Heart left ventricle (tissue), 13 donors: ENCODE data around the gene OMD.

Experiments used
- POLR2A ChIP-seq, 2 donors: fragments of 450-650 bp; IDR thresholded peaks; one replicate each; pipeline ENCODE4 v1.6.1; 2017; ENCODE audit warnings: antibody characterized with exemption in 2 of 2, mild to moderate bottlenecking in 2 of 2, moderate library complexity in 2 of 2
- TF ChIP-seq, protein P1 (sequence below), 12 donors: fragments of 200-600 bp; sonication (generic) in 4 of 12; IDR thresholded peaks; one replicate each; pipeline versions ENCODE4 v1.5.0 to v1.8.0; 2018 to 2022; ENCODE audit warnings: antibody characterized with exemption in 12 of 12, mild to moderate bottlenecking in 5 of 12
- donor health status: ischemic (EF 13 %, LVEDD 7.1; RV severe dilation, severe dysfunction).
- donor health status: DM: no; HTN: yes; CAD: no.
- donor health status: DM: no; HTN: no; CAD: no.
- donor health status: ischemic (EF 25% LVEDD 6.9; RV normal size, moderate dysfunction).
- donor health status: ischemic (EF 25% LVEDD 5.7; RV mildly dilated, moderate dysfunction).
- donor health status: ischemic (EF 35%, LVEDD 5.7; RV mildly dilated, moderate dysfunction).
- donor health status: nonischemic (EF 11% LVEDD 7.7; RV severe dilation, severe dysfunction).
- donor health status: DM: yes; HTN: yes; CAD: no.
- donor health status: PGD.
- donor health status: ischemic (EF 29% LVEDD 5.4; RV normal size, mild dysfunction).
- donor health status: nonischemic (EF 23%, LVEDD 6.1; RV moderate dilation, normal function).

DNA sequence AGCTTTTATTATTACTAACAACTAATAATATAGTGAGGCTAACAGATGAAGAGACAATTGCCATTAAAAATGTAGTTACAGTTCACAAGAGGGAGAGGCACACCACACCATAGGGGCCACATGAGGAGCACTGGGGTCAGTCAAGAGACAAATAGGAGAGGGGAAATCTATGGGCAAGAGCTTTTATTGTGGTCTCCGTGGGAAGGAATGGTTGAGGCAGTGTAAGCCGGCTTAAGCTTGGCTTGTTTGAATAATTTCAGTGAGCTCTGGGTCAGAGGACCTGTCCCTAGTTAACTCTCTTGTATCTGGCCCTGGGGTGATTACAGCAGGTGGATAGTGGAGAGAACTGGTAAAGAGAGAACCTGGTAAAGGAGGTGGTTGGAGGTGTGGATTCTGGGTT is 55.2 kb downstream of the OMD start:
- TF ChIP-seq, protein P1, sequence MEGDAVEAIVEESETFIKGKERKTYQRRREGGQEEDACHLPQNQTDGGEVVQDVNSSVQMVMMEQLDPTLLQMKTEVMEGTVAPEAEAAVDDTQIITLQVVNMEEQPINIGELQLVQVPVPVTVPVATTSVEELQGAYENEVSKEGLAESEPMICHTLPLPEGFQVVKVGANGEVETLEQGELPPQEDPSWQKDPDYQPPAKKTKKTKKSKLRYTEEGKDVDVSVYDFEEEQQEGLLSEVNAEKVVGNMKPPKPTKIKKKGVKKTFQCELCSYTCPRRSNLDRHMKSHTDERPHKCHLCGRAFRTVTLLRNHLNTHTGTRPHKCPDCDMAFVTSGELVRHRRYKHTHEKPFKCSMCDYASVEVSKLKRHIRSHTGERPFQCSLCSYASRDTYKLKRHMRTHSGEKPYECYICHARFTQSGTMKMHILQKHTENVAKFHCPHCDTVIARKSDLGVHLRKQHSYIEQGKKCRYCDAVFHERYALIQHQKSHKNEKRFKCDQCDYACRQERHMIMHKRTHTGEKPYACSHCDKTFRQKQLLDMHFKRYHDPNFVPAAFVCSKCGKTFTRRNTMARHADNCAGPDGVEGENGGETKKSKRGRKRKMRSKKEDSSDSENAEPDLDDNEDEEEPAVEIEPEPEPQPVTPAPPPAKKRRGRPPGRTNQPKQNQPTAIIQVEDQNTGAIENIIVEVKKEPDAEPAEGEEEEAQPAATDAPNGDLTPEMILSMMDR (IDR thresholded peaks at IDR 0.05), result no peak
- TF ChIP-seq POLR2A (IDR thresholded peaks at IDR 0.05), result no peak
